WTC11 (cell line): ENCODE results near the gene PIGZ. TPM values are rescaled to one million over a fixed set of nuclear protein-coding genes. Genes with fewer than 3 reads are reported as not detected.

Source experiments
- ATAC-seq: fragments of 200-7000 bp; cut with Tn5 transposase; 2 replicates; pipeline ENCODE4 v1.10.0; 2021; ENCODE audit warnings: mild to moderate bottlenecking, moderate library complexity
- CTCF ChIA-PET: fragments of 300-600 bp; sonication (Branson Sonifier 250); formaldehyde crosslinking; loops from one replicate; lab custom pipeline; 2021; ENCODE audit warnings: antibody characterized with exemption; lab: Charles Lee
- POLR2A ChIA-PET: fragments of 350-600 bp; sonication (Branson Sonifier 250); formaldehyde crosslinking; loops from one replicate; lab custom pipeline; 2021; ENCODE audit warnings: antibody characterized with exemption; lab: Charles Lee
- DNase-seq: peaks from one replicate; pipeline ENCODE4 v3.0.0; 2021; ENCODE audit warnings: low spot score
- H3K27ac Mint-ChIP-seq: 2 replicates; pipeline ENCODE4 v1.8.0; 2021; ENCODE audit warnings: mixed read lengths
- H3K27me3 Mint-ChIP-seq: 2 replicates; pipeline ENCODE4 v1.8.0; 2021; ENCODE audit warnings: low read depth, mild to moderate bottlenecking, moderate library complexity, mixed read lengths
- H3K36me3 Mint-ChIP-seq: 2 replicates; pipeline ENCODE4 v1.8.0; 2021; ENCODE audit warnings: mixed read lengths
- H3K4me1 Mint-ChIP-seq: 2 replicates; pipeline ENCODE4 v1.8.0; 2022; ENCODE audit warnings: mixed read lengths
- H3K4me3 Mint-ChIP-seq: 2 replicates; pipeline ENCODE4 v1.8.0; 2021; ENCODE audit warnings: mild to moderate bottlenecking, moderate library complexity, mixed read lengths
- H3K9me3 Mint-ChIP-seq: 2 replicates; pipeline ENCODE4 v1.8.0; 2021; ENCODE audit warnings: mixed read lengths
- ATF1 ChIP-seq: sonication (generic); formaldehyde crosslinking; IDR thresholded peaks from 2 replicates; pipeline ENCODE4 v1.8.1; 2023; ENCODE audit warnings: mild to moderate bottlenecking, moderate library complexity, missing genetic modification reagents
- CREB1 ChIP-seq: sonication (generic); formaldehyde crosslinking; IDR thresholded peaks from 2 replicates; pipeline ENCODE4 v1.8.0; 2023; ENCODE audit warnings: mild to moderate bottlenecking, missing genetic modification reagents
- ELF4 ChIP-seq: sonication (generic); formaldehyde crosslinking; IDR thresholded peaks from 2 replicates; pipeline ENCODE4 v1.8.1; 2022; ENCODE audit warnings: low read depth, mild to moderate bottlenecking, moderate library complexity, missing genetic modification reagents
- ESRRA ChIP-seq: sonication (generic); formaldehyde crosslinking; IDR thresholded peaks from 2 replicates; pipeline ENCODE4 v1.8.1; 2022; ENCODE audit warnings: mild to moderate bottlenecking, missing genetic modification reagents, borderline replicate concordance
- GABPB1 ChIP-seq: sonication (generic); formaldehyde crosslinking; IDR thresholded peaks from 2 replicates; pipeline ENCODE4 v1.8.1; 2023; ENCODE audit warnings: mild to moderate bottlenecking, missing genetic modification reagents
- GRHL2 ChIP-seq: fragments of 250-450 bp; sonication (Bioruptor Pico); IDR thresholded peaks from 2 replicates; pipeline ENCODE4 v1.8.0; 2022; ENCODE audit warnings: mild to moderate bottlenecking, moderate library complexity; ENCODE audit not compliant: insufficient replicate concordance, severe bottlenecking
- NFATC4 ChIP-seq: fragments of 250-450 bp; sonication (Bioruptor Pico); IDR thresholded peaks from 2 replicates; pipeline ENCODE4 v1.9.0; 2021; ENCODE audit warnings: mild to moderate bottlenecking
- NR2C2 ChIP-seq: sonication (generic); formaldehyde crosslinking; IDR thresholded peaks from 2 replicates; pipeline ENCODE4 v1.8.0; 2022; ENCODE audit warnings: mild to moderate bottlenecking, missing genetic modification reagents
- NR3C1 ChIP-seq: sonication (generic); formaldehyde crosslinking; conservative IDR thresholded peaks from 2 replicates; pipeline ENCODE4 v1.8.1; 2023; ENCODE audit warnings: low read depth, mild to moderate bottlenecking, missing genetic modification reagents
- TCF7 ChIP-seq: sonication (generic); formaldehyde crosslinking; IDR thresholded peaks from 2 replicates; pipeline ENCODE4 v1.8.0; 2022; ENCODE audit warnings: mild to moderate bottlenecking, low read depth, missing genetic modification reagents, moderate library complexity
- TEAD4 ChIP-seq: sonication (generic); formaldehyde crosslinking; IDR thresholded peaks from 2 replicates; pipeline ENCODE4 v1.8.0; 2022; ENCODE audit warnings: mild to moderate bottlenecking, missing genetic modification reagents
- ZNF263 ChIP-seq: sonication (generic); formaldehyde crosslinking; IDR thresholded peaks from 2 replicates; pipeline ENCODE4 v1.8.1; 2022; ENCODE audit warnings: low read depth, mild to moderate bottlenecking, moderate library complexity, missing genetic modification reagents
- ZNF396 ChIP-seq: fragments of 250-450 bp; sonication (Bioruptor Pico); IDR thresholded peaks from 2 replicates; pipeline ENCODE4 v1.8.0; 2021; ENCODE audit warnings: mild to moderate bottlenecking, moderate library complexity, borderline replicate concordance
- total RNA-seq: library from RNA; stranded (reverse); gene quantifications from 3 replicates; pipeline ENCODE4 v1.2.3, GENCODE V29; 2021
- TF ChIP-seq, protein P1 (sequence below): sonication (generic); formaldehyde crosslinking; IDR thresholded peaks from 2 replicates; pipeline ENCODE4 v1.8.1; 2022; ENCODE audit warnings: mild to moderate bottlenecking, missing genetic modification reagents, moderate library complexity, borderline replicate concordance
- TF ChIP-seq, protein P2 (sequence below): fragments of 200-600 bp; IDR thresholded peaks from 2 replicates; pipeline ENCODE4 v1.8.0; 2022; ENCODE audit warnings: antibody characterized with exemption
- TF ChIP-seq, protein P3 (sequence below): fragments of 250-450 bp; sonication (Bioruptor Pico); IDR thresholded peaks from 2 replicates; pipeline ENCODE4 v1.9.0; 2021; ENCODE audit warnings: mild to moderate bottlenecking, borderline replicate concordance
- TF ChIP-seq, protein P4 (sequence below): sonication (generic); formaldehyde crosslinking; IDR thresholded peaks from 2 replicates; pipeline ENCODE4 v1.8.1; 2023; ENCODE audit warnings: mild to moderate bottlenecking, missing genetic modification reagents
- TF ChIP-seq, protein P5 (sequence below): sonication (generic); formaldehyde crosslinking; IDR thresholded peaks from 2 replicates; pipeline ENCODE4 v1.8.1; 2023; ENCODE audit warnings: mild to moderate bottlenecking, moderate library complexity, missing genetic modification reagents

The PIGZ gene
- total RNA-seq, 1 experiment from 2014 or later = 0.37 TPM

DNA sequence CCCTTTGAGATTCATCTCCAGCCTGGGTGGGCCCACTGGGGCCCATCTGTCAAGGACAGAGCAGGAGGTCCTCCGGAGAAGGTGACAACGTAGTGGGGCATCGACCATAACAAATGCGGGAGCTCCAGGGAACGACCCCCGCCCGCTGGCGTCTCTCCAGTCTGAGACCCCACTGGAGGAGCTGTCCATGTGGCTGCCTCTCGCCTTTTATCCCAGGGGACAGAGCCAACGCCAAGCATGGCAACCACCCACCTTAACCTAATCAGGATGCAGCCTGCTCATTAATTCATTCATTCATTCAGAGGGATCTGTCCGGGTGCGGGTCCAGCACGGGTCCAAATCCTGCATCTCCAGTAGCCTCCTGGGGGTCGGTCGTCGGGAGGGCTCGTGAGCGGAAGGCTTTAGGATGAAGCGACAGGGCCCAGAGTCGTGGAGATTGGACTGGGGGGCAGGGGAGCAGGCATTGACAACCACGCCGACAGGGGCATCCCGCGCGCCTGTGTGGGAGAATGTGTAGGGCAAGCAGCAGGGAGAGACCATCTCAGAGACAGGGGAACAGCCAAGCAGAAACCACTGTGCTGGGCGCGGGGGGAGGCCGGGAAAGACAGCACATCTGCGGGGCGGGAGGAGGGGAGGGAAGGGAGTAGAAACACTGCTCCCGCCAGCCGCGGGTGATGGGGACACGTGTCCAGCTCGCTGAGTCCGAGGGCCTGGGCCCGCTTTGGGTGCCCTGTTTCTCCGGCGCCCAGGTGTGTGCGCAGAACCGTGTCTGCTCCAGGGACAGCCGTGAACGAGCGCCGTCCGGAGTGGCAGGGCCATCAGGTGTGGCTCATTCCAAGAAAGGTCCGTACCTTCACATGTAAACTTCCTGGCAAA is 1.9 kb downstream of the PIGZ start:
- no peak overlapping the region for H3K27ac Mint-ChIP-seq
- DNase-seq = peak; percentile 66
- H3K9me3 Mint-ChIP-seq = peaks cover 3% of the 10 kb centered on the region; the same call in 1 of the 2 replicates
- H3K4me3 Mint-ChIP-seq = peak overlapping the region; percentile 66
- POLR2A ChIA-PET = interaction anchor here (0.6 kb wide), 1 partner anchor 253 kb away, joined by 5 read pairs; no protein-coding TSS in a partner anchor
- H3K4me1 Mint-ChIP-seq = peaks cover 10% of the 10 kb centered on the region
- H3K27me3 Mint-ChIP-seq = peaks cover 85% of the 10 kb centered on the region
- ATAC-seq = peak; percentile 16
- TF ChIP-seq TCF7 (CRISPR knock-in tag) (no peak), TEAD4 (CRISPR knock-in tag) (no peak), ATF1 (CRISPR knock-in tag) (no peak), ELF4 (no peak), GRHL2 (CRISPR knock-in tag) (no peak), CREB1 (no peak), ZNF263 (CRISPR knock-in tag) (no peak), NFATC4 (CRISPR knock-in tag) (no peak)
- TF ChIP-seq, protein P1, sequence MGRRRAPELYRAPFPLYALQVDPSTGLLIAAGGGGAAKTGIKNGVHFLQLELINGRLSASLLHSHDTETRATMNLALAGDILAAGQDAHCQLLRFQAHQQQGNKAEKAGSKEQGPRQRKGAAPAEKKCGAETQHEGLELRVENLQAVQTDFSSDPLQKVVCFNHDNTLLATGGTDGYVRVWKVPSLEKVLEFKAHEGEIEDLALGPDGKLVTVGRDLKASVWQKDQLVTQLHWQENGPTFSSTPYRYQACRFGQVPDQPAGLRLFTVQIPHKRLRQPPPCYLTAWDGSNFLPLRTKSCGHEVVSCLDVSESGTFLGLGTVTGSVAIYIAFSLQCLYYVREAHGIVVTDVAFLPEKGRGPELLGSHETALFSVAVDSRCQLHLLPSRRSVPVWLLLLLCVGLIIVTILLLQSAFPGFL (CRISPR knock-in tag) = no peak
- TF ChIP-seq, protein P2, sequence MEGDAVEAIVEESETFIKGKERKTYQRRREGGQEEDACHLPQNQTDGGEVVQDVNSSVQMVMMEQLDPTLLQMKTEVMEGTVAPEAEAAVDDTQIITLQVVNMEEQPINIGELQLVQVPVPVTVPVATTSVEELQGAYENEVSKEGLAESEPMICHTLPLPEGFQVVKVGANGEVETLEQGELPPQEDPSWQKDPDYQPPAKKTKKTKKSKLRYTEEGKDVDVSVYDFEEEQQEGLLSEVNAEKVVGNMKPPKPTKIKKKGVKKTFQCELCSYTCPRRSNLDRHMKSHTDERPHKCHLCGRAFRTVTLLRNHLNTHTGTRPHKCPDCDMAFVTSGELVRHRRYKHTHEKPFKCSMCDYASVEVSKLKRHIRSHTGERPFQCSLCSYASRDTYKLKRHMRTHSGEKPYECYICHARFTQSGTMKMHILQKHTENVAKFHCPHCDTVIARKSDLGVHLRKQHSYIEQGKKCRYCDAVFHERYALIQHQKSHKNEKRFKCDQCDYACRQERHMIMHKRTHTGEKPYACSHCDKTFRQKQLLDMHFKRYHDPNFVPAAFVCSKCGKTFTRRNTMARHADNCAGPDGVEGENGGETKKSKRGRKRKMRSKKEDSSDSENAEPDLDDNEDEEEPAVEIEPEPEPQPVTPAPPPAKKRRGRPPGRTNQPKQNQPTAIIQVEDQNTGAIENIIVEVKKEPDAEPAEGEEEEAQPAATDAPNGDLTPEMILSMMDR = no peak
- H3K36me3 Mint-ChIP-seq = peaks cover 3% of the 10 kb centered on the region; the same call in 1 of the 2 replicates
- CTCF ChIA-PET = interaction anchor here (0.8 to 1.0 kb wide), 2 partner anchors 24 to 64 kb away, joined by 3 to 4 read pairs; partner anchors contain the start of gene NCBP2

DNA sequence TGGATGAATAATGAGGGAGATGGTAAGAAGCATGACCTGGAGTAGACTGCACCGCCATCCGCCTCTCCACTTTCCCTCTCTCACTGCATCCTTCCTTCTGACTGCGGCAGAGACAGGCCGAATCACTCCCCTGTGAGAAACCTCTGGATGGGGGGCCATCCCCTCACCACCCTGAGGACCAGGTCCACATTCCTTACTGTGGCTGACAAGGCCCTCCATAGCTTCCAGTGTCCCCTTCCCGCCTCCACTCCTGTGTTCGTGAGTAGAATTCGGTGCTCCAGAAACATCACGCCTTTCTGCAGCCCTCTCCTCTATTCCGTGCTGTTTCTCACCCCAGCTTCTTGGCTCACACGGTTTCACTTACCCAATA is 2.8 kb downstream of the PIGZ start:
- Mint-ChIP-seq H3K9me3 (no peaks in the 10 kb centered on the region), H3K4me3 (no peak overlapping the region), H3K36me3 (no peaks in the 10 kb centered on the region), H3K27me3 (peaks cover 83% of the 10 kb centered on the region), H3K27ac (no peak overlapping the region), H3K4me1 (peaks cover 10% of the 10 kb centered on the region)
- ChIA-PET POLR2A (no interaction called here), CTCF (no interaction called here)
- ATAC-seq (no peak), DNase-seq (no peak)
- TF ChIP-seq ESRRA (no peak), ATF1 (CRISPR knock-in tag) (no peak), NR2C2 (no peak), GABPB1 (CRISPR knock-in tag) (no peak), NR3C1 (CRISPR knock-in tag) (no peak), ZNF396 (no peak)
- TF ChIP-seq, protein P3, sequence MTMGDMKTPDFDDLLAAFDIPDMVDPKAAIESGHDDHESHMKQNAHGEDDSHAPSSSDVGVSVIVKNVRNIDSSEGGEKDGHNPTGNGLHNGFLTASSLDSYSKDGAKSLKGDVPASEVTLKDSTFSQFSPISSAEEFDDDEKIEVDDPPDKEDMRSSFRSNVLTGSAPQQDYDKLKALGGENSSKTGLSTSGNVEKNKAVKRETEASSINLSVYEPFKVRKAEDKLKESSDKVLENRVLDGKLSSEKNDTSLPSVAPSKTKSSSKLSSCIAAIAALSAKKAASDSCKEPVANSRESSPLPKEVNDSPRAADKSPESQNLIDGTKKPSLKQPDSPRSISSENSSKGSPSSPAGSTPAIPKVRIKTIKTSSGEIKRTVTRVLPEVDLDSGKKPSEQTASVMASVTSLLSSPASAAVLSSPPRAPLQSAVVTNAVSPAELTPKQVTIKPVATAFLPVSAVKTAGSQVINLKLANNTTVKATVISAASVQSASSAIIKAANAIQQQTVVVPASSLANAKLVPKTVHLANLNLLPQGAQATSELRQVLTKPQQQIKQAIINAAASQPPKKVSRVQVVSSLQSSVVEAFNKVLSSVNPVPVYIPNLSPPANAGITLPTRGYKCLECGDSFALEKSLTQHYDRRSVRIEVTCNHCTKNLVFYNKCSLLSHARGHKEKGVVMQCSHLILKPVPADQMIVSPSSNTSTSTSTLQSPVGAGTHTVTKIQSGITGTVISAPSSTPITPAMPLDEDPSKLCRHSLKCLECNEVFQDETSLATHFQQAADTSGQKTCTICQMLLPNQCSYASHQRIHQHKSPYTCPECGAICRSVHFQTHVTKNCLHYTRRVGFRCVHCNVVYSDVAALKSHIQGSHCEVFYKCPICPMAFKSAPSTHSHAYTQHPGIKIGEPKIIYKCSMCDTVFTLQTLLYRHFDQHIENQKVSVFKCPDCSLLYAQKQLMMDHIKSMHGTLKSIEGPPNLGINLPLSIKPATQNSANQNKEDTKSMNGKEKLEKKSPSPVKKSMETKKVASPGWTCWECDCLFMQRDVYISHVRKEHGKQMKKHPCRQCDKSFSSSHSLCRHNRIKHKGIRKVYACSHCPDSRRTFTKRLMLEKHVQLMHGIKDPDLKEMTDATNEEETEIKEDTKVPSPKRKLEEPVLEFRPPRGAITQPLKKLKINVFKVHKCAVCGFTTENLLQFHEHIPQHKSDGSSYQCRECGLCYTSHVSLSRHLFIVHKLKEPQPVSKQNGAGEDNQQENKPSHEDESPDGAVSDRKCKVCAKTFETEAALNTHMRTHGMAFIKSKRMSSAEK (CRISPR knock-in tag) = no peak
- TF ChIP-seq, protein P4, sequence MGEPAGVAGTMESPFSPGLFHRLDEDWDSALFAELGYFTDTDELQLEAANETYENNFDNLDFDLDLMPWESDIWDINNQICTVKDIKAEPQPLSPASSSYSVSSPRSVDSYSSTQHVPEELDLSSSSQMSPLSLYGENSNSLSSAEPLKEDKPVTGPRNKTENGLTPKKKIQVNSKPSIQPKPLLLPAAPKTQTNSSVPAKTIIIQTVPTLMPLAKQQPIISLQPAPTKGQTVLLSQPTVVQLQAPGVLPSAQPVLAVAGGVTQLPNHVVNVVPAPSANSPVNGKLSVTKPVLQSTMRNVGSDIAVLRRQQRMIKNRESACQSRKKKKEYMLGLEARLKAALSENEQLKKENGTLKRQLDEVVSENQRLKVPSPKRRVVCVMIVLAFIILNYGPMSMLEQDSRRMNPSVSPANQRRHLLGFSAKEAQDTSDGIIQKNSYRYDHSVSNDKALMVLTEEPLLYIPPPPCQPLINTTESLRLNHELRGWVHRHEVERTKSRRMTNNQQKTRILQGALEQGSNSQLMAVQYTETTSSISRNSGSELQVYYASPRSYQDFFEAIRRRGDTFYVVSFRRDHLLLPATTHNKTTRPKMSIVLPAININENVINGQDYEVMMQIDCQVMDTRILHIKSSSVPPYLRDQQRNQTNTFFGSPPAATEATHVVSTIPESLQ (CRISPR knock-in tag) = no peak
- TF ChIP-seq, protein P5, sequence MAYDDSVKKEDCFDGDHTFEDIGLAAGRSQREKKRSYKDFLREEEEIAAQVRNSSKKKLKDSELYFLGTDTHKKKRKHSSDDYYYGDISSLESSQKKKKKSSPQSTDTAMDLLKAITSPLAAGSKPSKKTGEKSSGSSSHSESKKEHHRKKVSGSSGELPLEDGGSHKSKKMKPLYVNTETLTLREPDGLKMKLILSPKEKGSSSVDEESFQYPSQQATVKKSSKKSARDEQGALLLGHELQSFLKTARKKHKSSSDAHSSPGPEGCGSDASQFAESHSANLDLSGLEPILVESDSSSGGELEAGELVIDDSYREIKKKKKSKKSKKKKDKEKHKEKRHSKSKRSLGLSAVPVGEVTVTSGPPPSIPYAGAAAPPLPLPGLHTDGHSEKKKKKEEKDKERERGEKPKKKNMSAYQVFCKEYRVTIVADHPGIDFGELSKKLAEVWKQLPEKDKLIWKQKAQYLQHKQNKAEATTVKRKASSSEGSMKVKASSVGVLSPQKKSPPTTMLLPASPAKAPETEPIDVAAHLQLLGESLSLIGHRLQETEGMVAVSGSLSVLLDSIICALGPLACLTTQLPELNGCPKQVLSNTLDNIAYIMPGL (CRISPR knock-in tag) = no peak
